Chondrocyte (in vitro differentiated cells): ENCODE results near the gene RELA. TPM values are rescaled to one million over a fixed set of nuclear protein-coding genes. Genes with fewer than 3 reads are reported as not detected.

Experiments used
- microRNA-seq: library from miRNA; unstranded; fragments of <30 nt; microRNA quantifications from one replicate; pipeline ENCODE4 v1.2.0, GENCODE V29; 2020; ENCODE audit warnings: borderline number of aligned reads
- total RNA-seq: library from RNA; stranded (reverse); gene quantifications from 3 replicates; pipeline ENCODE4 v1.2.1, GENCODE V29; 2021

Gene RELA
- total RNA-seq, 1 donor from 2014 or later: 72.7 TPM

Small RNA genes within 50 kb of the gene (microRNA-seq; reads per million reads assigned to microRNA genes)
- gene MIR4489 (not detected), gene MIR4690 (not detected)

Other genes starting within 250 kb of the RELA start
- 333 to 440 TPM (median 377 TPM) in 3 replicates for gene NEAT1, start 240.1 kb downstream of the RELA start, total RNA-seq
- 11,810 to 14,376 TPM (median 12,130 TPM) in 3 replicates for gene MALAT1, start 163.9 kb downstream of the RELA start, total RNA-seq
- gene SCYL1, start 137.8 kb downstream of the RELA start, total RNA-seq: 108 to 123 TPM (median 120 TPM) in 3 replicates
- gene LTBP3, start 104.6 kb downstream of the RELA start, total RNA-seq: 264 to 272 TPM (median 271 TPM) in 3 replicates
- gene ZNRD2, start 92.4 kb downstream of the RELA start, total RNA-seq: 26.4 to 32.1 TPM (median 28.1 TPM) in 3 replicates
- gene FAM89B, start 90.4 kb downstream of the RELA start, total RNA-seq: 84.8 to 91.9 TPM (median 86.8 TPM) in 3 replicates
- gene EHBP1L1, start 86.9 kb downstream of the RELA start, total RNA-seq: 28.1 to 82.0 TPM (median 81.3 TPM) in 3 replicates
- gene KCNK7, start 67.1 kb downstream of the RELA start, total RNA-seq: 0.22 to 0.44 TPM in 2 of 3 replicates, not detected in the other
- gene MAP3K11, start 48.7 kb downstream of the RELA start, total RNA-seq: 30.2 to 34.6 TPM (median 31.6 TPM) in 3 replicates
- 32.6 to 57.7 TPM (median 36.3 TPM) in 3 replicates for gene PCNX3, start 47.1 kb downstream of the RELA start, total RNA-seq
- gene SIPA1, start 24.8 kb downstream of the RELA start, total RNA-seq: 22.7 to 33.3 TPM (median 27.4 TPM) in 3 replicates
- 39.9 to 53.6 TPM (median 43.2 TPM) in 3 replicates for gene KAT5, start 49.3 kb upstream of the RELA start, total RNA-seq
- gene RNASEH2C, start 57.9 kb upstream of the RELA start, total RNA-seq: 39.3 to 56.9 TPM (median 42.7 TPM) in 3 replicates
- 13.8 to 14.6 TPM (median 14.1 TPM) in 3 replicates for gene AP5B1, start 118.1 kb upstream of the RELA start, total RNA-seq
- gene OVOL1, start 124.1 kb upstream of the RELA start, total RNA-seq: 0.12 TPM in 1 of 3 replicates, not detected in the others
- 0.79 to 1.8 TPM (median 0.80 TPM) in 3 replicates for gene SNX32, start 171.0 kb upstream of the RELA start, total RNA-seq
- 850 to 1,236 TPM (median 1,222 TPM) in 3 replicates for gene CFL1, start 195.3 kb upstream of the RELA start, total RNA-seq
- 55.7 to 68.4 TPM (median 66.3 TPM) in 3 replicates for gene MUS81, start 197.5 kb upstream of the RELA start, total RNA-seq
- 174 to 310 TPM (median 290 TPM) in 3 replicates for gene EFEMP2, start 209.9 kb upstream of the RELA start, total RNA-seq
- gene CTSW, start 216.9 kb upstream of the RELA start, total RNA-seq: not detected in 3 replicates
- 82.7 to 100 TPM (median 83.5 TPM) in 3 replicates for gene FIBP, start 225.6 kb upstream of the RELA start, total RNA-seq
- gene CCDC85B, start 227.8 kb upstream of the RELA start, total RNA-seq: 23.4 to 31.6 TPM (median 26.6 TPM) in 3 replicates
- gene FOSL1, start 237.5 kb upstream of the RELA start, total RNA-seq: 5.8 to 12.3 TPM (median 7.5 TPM) in 3 replicates